ENCODE data around the gene PRRX2.
"Not testable (repeated sequence)": the region's sequence is repeated elsewhere in the genome, so short reads cannot be mapped to it uniquely, and the experiment has no call there.

The PRRX2 gene

GRCh38 chr9:129737479-129738274 is 72.2 kb downstream of the PRRX2 start:
- DNase-seq = peak; percentile 81

- DNase-seq = no peak
Measured at GRCh38 chr9:129739432-129739831, 74.0 kb downstream of the PRRX2 start.

GRCh38 chr9:129740174-129740573 is 74.7 kb downstream of the PRRX2 start:
- no peak for DNase-seq

GRCh38 chr9:129740666-129741464 is 75.4 kb downstream of the PRRX2 start:
- no peak for DNase-seq

- DNase-seq = no peak
Measured at GRCh38 chr9:129745200-129745599, 79.8 kb downstream of the PRRX2 start.

GRCh38 chr9:129746092-129746777 is 80.8 kb downstream of the PRRX2 start:
- no peak for DNase-seq

GRCh38 chr9:129748249-129748648 is 82.8 kb downstream of the PRRX2 start:
- DNase-seq = no peak

- DNase-seq = not testable (repeated sequence)
Measured at GRCh38 chr9:129749052-129749451, 83.6 kb downstream of the PRRX2 start.

GRCh38 chr9:129749575-129749974 is 84.1 kb downstream of the PRRX2 start:
- no peak for DNase-seq

- DNase-seq = no peak
Measured at GRCh38 chr9:129750013-129750638, 84.7 kb downstream of the PRRX2 start.

GRCh38 chr9:129751841-129752801 is 86.7 kb downstream of the PRRX2 start:
- peak; percentile 69 for DNase-seq

GRCh38 chr9:129752900-129753729 is 87.7 kb downstream of the PRRX2 start, which contains the start of gene PTGES:
Gene PTGES, minus strand, starts transcription at chr9:129753042. Its CDS starts 30 bp downstream, at chr9:129753012.
- peak; percentile 60 for DNase-seq

GRCh38 chr9:129755151-129755550 is 89.7 kb downstream of the PRRX2 start:
- no peak for DNase-seq

- no peak for DNase-seq
Measured at GRCh38 chr9:129756191-129756590, 90.7 kb downstream of the PRRX2 start.

- DNase-seq = no peak
Measured at GRCh38 chr9:129757045-129757444, 91.6 kb downstream of the PRRX2 start.

- DNase-seq = no peak
Measured at GRCh38 chr9:129759319-129759718, 93.9 kb downstream of the PRRX2 start.

GRCh38 chr9:129759804-129760502 is 94.5 kb downstream of the PRRX2 start:
- DNase-seq = no peak

- not testable (repeated sequence) for DNase-seq
Measured at GRCh38 chr9:129760784-129761183, 95.3 kb downstream of the PRRX2 start.

GRCh38 chr9:129761293-129761900 is 96.0 kb downstream of the PRRX2 start:
- DNase-seq = no peak
